MCF 10A (cell line): ENCODE data around the gene PTCH1. TPM values are rescaled to one million over a fixed set of nuclear protein-coding genes. Genes with fewer than 3 reads are reported as not detected.

Experiments used
- BruUV-seq: library from RNA; stranded (reverse); fragments of 400-500 nt; replicated peaks from 2 replicates; lab custom pipeline; 2021; lab: Mats Ljungman, UMichigan
- CTCF ChIA-PET: fragments of 300-600 bp; sonication (Branson Sonifier 250); formaldehyde crosslinking; extraction: SDS; loops from one replicate; lab custom pipeline; 2021; ENCODE audit warnings: antibody characterized with exemption, inconsistent platforms; lab: Yijun Ruan, JAX
- POLR2A ChIA-PET: fragments of 300-600, 350-650 bp; sonication (Branson Sonifier 250); formaldehyde crosslinking; extraction: SDS; loops from one replicate; lab custom pipeline; 2020; ENCODE audit warnings: antibody characterized with exemption, inconsistent platforms; lab: Yijun Ruan, JAX
- DNase-seq: peaks from one replicate; pipeline ENCODE4 v3.0.0-alpha.2; 2018; ENCODE audit not compliant: unreplicated experiment
- H3K27ac Mint-ChIP-seq: one replicate; pipeline ENCODE4 v1.8.0; 2022; ENCODE audit warnings: mild to moderate bottlenecking, low read depth, mixed read lengths; ENCODE audit not compliant: unreplicated experiment
- H3K27me3 Mint-ChIP-seq: one replicate; pipeline ENCODE4 v1.8.0; 2022; ENCODE audit warnings: mixed read lengths; ENCODE audit not compliant: insufficient read depth, unreplicated experiment
- H3K36me3 Mint-ChIP-seq: one replicate; pipeline ENCODE4 v1.8.0; 2022; ENCODE audit warnings: mild to moderate bottlenecking, moderate library complexity, mixed read lengths; ENCODE audit not compliant: insufficient read depth, unreplicated experiment
- H3K4me1 Mint-ChIP-seq: one replicate; pipeline ENCODE4 v1.8.0; 2022; ENCODE audit warnings: mixed read lengths; ENCODE audit not compliant: insufficient read depth, unreplicated experiment
- H3K4me3 Mint-ChIP-seq: one replicate; pipeline ENCODE4 v1.8.0; 2022; ENCODE audit warnings: mild to moderate bottlenecking, moderate library complexity, mixed read lengths; ENCODE audit not compliant: unreplicated experiment
- H3K9me3 Mint-ChIP-seq: one replicate; pipeline ENCODE4 v1.8.0; 2022; ENCODE audit warnings: mixed read lengths; ENCODE audit not compliant: unreplicated experiment
- CTCF ChIP-seq: fragments of 200-600 bp; IDR thresholded peaks from one replicate; pipeline ENCODE4 v1.8.0; 2022; ENCODE audit warnings: antibody characterized with exemption, mild to moderate bottlenecking; ENCODE audit not compliant: unreplicated experiment
- intact Hi-C: fragments of 100-400 bp; cut with micrococcal nuclease; formaldehyde crosslinking; loops from 2 replicates; pipeline ENCODE4 v1.14.1; 2022
- total RNA-seq: library from RNA; stranded (reverse); gene quantifications from 2 replicates; pipeline ENCODE4 v1.2.3, GENCODE V29; 2022

Gene PTCH1
- total RNA-seq, 1 experiment from 2014 or later: 3.6 TPM

DNA sequence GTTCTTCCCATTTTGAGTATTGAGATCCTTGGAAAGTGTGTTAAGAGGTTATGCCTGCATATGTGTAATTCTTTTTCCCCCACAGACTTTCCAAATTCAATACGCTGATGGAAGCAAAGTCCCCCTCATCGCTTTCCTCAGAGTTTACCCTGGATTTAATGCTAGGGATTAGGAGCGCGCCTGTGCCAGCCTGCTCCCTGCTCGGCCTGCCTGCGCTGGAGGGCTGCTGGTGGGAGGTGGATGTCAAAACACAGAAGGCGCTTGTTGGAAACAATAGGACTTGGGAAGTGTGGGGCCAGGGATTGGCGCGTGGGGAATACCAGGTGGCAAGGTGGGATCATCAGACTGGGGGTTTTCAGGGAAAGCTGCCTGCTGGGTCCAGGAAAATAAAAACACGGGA is 39.8 kb upstream of the PTCH1 start:
- Mint-ChIP-seq H3K9me3 (peaks cover 15% of the 10 kb centered on the region), H3K4me3 (no peak overlapping the region), H3K36me3 (no peaks in the 10 kb centered on the region), H3K4me1 (no peaks in the 10 kb centered on the region), H3K27ac (no peak overlapping the region), H3K27me3 (peaks cover 36% of the 10 kb centered on the region)
- no TSS peak for BruUV-seq
- intact Hi-C loops: no loop called here
- TF ChIP-seq CTCF: no peak
- DNase-seq: no peak
- CTCF ChIA-PET: interaction anchor here (0.7 kb wide), 1 partner anchor 876 kb away, joined by 3 read pairs; no protein-coding TSS in a partner anchor
- POLR2A ChIA-PET: no interaction called here

DNA sequence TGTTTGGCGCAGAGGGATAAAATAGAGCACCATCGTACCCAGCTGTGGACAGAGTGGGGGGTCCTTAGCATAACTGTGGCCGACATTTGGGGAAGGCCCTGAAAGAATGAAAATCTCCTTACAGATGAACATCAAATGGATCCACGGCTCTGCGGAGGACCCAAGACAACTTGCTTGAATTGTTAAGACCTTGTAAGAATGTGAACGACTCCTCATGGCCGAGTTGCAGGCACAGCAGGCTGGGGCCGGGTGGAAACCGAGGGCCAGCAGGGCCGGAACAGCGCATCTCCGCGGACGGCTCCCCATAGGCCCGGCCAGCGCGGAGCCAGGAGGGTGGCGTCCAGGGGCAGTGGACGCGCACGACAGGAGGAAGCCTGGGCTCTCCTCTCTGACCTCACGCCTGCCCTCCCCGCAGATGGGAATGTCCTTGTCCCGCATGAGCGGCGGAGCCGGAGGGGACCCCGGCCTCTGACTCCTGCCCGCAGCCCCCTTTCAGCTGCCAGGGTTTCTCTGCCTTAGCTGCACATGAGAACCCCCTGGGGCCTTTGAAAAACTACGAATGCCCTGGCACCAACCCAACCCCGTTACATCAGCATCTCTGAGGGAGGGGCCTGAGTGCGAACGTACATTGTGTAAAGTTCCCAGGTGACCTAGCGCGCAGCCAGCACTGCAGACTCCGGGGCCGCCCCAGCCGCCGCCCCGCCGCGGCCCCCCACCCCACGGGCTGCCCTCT is 36.2 kb upstream of the PTCH1 start:
- Mint-ChIP-seq H3K9me3 (peaks cover 15% of the 10 kb centered on the region), H3K27me3 (peaks cover 25% of the 10 kb centered on the region), H3K36me3 (no peaks in the 10 kb centered on the region), H3K27ac (no peak overlapping the region), H3K4me1 (no peaks in the 10 kb centered on the region), H3K4me3 (no peak overlapping the region)
- TF ChIP-seq CTCF: no peak
- no peak for DNase-seq
- CTCF ChIA-PET: no interaction called here
- no TSS peak for BruUV-seq
- intact Hi-C loops: no loop called here
- POLR2A ChIA-PET: no interaction called here

DNA sequence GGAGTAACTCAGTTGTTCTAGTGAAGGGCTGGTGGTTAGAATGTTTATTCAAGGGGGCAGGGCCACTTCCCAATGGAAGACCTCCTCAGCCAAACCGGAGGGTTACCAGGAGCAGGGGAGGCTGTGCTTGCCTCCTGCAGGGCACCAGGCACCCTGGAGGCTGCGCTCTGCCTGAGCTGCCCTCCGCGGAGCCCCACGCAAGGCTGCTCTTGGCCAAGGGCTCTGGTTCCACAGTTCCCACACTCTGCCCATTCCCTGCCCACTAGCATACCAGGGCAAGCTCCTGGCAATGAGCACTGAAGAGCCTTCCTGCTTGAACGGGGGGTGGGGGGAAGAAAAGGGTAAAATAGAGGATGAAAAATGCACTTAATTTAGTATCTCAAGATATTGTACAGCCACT is 35.5 kb upstream of the PTCH1 start:
- H3K36me3 Mint-ChIP-seq: no peaks in the 10 kb centered on the region
- CTCF ChIA-PET: no interaction called here
- no peak for TF ChIP-seq CTCF
- intact Hi-C loops: no loop called here
- peaks cover 19% of the 10 kb centered on the region for H3K27me3 Mint-ChIP-seq
- peaks cover 11% of the 10 kb centered on the region for H3K9me3 Mint-ChIP-seq
- DNase-seq: no peak
- no TSS peak for BruUV-seq
- no peaks in the 10 kb centered on the region for H3K4me1 Mint-ChIP-seq
- H3K27ac Mint-ChIP-seq: no peak overlapping the region
- POLR2A ChIA-PET: no interaction called here
- H3K4me3 Mint-ChIP-seq: no peak overlapping the region

GRCh38 chr9:95551406-95551805 is 34.6 kb upstream of the PTCH1 start:
- DNase-seq: no peak
- ChIA-PET POLR2A (no interaction called here), CTCF (interaction anchor here (0.6 to 0.7 kb wide), 2 partner anchors 14 to 120 kb away, joined by 3 read pairs; no protein-coding TSS in a partner anchor)
- H3K27me3 Mint-ChIP-seq: peaks cover 12% of the 10 kb centered on the region
- intact Hi-C loops: no loop called here
- no peak for TF ChIP-seq CTCF
- no TSS peak for BruUV-seq
- no peak overlapping the region for H3K27ac Mint-ChIP-seq
- H3K9me3 Mint-ChIP-seq: peaks cover 7% of the 10 kb centered on the region
- H3K4me1 Mint-ChIP-seq: no peaks in the 10 kb centered on the region
- no peaks in the 10 kb centered on the region for H3K36me3 Mint-ChIP-seq
- no peak overlapping the region for H3K4me3 Mint-ChIP-seq
